GM21367 (cell line): Measurements from ENCODE around the gene MOB2.

Source experiments
- ATAC-seq: cut with Tn5 transposase; IDR thresholded peaks from one replicate; pipeline ENCODE4 v1.9.1; 2021; ENCODE audit not compliant: unreplicated experiment

The MOB2 gene, protein sequence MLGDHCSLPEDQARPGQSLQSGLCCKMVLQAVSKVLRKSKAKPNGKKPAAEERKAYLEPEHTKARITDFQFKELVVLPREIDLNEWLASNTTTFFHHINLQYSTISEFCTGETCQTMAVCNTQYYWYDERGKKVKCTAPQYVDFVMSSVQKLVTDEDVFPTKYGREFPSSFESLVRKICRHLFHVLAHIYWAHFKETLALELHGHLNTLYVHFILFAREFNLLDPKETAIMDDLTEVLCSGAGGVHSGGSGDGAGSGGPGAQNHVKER

DNA sequence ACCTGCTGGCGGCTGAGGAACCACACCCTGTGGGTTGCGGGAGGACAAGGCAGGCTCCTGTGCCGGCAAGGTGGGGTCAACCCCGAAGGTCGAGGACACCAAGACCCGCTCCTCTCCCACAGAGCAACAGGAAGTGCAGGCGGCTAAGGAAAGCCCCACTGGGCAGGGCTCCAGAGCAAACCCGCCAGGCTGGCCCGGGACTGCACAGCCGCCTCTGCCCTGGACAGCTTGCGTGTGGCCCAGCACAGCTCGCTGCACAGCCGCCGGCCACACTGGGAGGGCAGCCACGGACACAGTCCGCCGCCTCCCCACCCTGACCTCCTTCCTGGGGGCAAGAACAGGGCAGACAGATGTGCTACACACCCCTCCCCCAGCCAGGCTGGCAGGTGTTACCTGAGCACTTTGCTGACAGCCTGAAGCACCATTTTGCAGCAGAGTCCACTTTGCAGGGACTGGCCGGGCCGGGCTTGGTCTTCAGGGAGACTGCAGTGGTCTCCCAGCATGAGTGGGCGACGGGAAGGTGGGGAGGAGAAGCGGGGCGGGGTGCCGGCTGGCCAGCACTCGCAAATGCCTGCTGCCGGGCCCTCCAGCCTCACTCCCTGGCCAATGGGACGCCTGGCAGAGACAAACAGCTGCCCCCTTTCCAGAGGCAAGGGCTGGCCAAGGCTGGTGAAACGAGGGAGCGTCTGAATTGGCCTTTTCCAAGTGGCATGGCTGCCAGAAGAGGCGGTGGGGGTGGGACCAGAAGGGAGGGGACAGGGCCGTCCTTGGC is at the start of gene MOB2:
Gene MOB2, minus strand, starts transcription at position 726 of the 772 bp plus-strand sequence. Its CDS starts 223 bp downstream, at position 503.
- no peak for ATAC-seq

DNA sequence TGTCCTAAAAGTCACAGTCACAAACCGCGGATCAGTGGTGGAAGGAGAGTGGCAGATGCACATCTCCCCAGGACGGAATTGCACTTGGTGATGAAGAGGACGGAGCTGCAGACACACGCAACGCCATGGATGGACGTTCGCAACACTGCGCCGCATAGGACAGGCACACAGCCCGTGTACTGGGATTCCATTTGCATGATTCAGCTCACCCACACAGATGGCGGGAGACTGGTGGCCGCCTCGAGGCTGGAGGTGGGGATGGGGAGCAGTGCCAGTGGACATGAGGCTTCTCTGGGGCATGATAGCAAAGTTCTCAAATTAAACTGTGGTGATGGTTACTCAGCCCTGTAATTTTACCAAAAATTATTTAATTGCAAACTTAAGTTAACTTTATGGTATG is 48.1 kb upstream of the MOB2 start:
- no peak for ATAC-seq

DNA sequence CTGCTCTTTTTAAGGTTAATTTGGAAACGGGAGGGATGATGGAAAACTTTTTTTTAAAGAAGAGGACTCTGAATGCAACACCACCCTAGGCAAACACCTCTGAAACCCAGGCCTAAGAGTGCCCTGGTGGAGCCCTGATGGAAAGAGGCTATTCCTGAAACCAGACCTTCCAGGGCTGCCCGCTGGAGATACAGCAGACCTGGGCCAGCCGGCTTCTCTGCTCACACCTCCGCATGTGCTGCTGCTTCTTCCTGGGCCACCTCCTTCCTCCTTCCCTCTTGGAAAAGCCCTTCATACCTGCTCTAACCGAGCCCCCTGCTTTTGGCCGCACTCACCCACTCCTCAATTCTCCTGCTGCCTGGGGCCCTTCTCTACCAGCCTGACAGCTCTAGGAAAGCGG is 47.6 kb upstream of the MOB2 start:
- ATAC-seq = no peak

DNA sequence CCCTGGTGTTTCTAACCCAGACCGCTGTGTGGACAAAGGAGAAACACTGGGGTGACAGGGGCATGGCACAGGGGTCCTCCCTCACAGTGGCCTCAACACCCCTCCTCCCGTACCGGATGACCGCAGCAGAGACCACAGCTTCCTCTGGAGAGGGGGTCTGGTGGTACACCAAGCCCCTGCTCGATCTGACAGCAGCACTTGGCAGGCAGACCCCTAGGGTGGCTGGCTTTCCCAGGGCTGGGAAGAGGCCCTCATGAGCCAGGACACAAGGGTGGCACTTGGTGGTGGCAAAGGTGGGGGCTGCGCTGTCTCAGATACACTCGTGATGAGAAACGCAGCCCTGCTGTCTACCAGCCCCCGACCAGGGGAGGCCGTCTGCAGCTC is 46.8 kb upstream of the MOB2 start:
- ATAC-seq = no peak

DNA sequence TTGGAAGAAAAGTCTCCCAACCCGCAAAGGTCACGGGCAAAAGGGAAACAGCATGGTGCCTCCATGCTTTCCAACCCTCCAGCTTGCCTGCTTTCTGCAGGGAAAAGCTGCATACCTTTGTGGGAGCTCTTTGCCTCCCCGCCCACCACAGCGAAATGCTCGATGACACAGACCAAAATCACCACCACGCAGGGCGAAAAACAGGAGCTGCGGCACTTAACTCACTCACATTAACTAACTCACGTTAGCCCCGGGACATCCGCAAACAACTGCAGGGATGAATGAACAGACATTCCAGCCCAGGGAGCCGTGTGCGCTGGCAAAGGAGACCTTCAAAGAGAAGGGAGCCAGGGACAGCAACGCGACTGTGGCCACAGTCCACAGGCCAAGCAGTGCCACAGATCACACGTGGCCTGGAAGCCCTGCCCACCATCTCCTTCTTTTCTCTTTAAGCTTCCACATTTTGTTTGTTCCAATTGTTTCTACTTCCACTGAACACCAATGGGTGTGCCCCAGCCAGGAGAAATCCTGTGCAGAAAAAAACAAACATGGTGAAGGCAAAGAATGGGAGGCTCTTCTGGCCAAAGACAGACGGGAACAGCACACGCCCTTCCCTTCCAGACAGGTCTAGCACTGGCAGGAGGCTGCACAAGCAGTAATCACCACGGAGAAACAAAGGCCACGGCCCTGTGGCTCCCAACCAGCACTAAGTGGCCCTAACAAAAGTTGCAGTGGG is 46.2 kb upstream of the MOB2 start:
- ATAC-seq = no peak

DNA sequence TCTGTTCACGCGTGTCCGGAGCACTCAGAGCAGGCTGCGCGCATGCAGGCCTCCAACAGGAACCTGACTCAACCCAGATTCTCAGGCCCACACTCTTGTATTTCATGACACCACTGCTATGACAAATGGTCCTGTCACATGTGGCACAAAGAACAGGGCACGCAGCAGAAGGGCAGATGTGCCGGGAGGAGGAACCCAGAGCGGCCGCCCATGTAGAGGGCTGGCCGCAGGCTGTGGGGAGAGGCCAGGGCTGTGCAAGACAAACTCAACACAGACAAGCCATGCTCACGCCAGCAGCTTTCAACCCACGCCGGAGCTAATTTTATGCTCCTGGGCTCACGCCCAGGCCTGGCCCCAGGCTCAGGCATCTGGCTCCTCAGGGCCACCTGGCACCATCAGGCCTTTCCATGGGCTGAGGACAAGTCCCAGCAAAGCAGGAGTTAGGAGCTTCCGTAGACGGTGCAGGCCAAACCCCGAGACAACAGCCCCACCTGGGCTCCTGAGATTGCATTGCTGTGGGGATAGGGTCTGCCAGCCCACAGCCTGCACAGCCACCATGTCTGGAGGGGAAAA is 45.5 kb upstream of the MOB2 start:
- ATAC-seq = no peak

DNA sequence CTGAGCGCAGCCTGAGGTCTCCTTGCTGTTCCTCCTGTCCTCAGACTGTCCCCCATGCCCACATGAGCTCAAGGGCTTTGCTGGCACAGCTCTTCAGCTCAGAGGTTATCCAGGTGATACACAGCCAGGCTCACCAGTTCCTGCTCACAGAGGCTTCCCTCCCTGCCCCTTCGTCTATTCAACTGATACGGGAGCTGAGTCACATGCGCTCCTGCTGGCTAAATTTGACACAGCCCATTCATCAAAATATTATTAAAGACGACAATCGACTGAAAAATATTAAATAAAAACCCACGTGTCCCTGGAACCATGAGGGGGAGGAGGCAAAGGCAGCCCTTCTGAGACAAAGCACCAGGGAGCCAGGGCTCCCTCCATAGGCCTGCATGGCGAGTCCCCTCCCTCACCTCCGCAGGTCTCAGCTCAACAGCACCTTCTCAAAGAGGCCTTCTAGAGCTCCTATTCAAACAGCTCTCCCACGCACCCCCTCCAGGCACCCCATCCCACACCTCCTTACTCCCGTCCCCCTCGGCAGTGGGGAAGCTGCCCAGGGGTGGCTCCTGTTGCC is 45.0 kb upstream of the MOB2 start:
- no peak for ATAC-seq

DNA sequence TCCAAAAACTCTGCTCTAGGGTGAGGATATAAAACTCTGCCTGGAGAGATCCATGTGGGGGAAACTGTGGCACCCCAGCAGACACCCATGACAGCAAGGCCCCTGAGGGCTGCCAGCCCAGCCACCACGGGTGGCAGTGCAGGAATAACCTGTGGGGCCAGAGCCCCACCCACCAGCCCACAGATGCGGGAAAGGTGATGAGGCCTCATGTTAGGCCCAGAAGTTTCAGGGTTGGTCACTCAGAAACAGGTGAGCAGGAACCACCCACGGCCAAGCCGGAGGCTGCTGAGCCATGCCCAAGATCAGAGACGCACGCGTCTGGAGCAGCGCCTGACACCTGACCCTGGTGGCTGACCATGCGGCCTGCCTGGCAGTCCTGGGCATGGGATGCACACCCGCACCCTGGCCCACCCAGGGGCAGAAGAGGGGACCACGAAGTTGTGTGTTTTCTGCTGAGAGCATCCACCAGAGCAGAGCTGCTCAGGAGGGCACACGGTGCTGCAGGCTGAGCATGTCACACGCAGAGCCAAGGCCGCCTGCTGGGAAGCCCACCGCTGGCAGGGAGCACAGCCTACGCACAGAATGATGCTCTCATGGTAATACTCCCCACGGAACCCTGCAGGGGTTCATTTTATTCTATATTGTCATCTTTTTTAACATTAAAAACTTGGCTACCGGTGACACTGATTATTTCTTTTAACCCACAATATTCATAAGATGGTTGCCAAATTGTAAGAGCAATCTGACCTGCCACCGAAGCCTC is 44.3 kb upstream of the MOB2 start:
- ATAC-seq = no peak

DNA sequence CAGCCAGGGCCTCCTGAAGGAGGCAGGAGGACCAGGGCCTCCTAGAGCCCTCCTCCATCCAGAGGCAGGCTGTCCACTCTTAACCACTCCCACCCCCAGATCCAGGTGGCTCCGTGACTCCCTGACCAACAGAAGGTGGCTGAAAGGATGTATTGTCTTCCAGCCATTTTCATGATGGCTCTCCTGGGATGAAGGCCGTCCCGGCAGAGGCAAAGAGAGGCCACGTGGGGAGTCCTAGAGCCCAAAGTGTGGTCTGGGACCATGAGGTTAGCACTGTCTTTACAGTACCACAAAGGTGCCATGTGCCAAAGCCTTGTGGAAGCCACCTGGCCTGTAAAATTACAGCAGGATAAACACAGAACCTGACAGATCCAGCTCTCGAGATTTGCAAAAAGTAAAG is 43.2 kb upstream of the MOB2 start:
- no peak for ATAC-seq

DNA sequence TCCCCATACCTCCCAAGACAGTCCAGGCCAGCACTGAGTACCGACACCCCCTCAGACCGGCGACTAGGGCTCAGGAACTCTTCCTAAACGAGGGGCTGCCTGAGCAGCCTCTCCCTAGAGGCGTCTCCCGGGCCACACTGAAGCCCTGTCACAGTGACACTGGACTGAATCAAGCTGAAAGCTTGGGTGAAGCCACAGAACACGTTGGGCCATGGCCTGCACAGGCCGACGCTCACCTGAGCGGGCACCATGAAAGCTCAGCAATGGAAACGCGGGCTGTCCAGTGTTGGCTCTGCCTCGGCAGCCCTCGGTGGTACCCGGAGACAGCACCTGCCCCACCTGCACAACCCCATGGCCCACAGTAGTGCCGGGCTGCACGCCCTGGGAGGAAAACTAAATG is 42.7 kb upstream of the MOB2 start:
- ATAC-seq = no peak

DNA sequence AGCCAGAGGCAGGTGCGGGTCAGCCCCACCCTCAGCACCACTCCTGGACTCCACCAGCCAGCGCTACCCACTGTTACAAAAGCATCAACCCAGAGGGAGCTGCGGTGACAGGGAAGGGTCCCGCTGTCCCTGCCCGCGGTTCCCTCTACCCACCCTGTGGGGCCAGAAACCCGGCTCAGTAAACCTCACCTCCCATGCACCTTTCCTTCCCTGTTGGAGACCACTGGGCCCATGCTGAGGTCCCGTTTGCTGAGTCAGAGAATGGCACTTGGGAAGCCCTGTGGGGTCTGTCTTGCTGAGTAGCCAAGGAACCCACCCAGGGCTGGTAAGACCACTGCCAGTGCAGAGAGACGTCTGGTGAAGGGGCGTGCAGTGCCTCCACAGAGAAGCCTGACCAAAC is 42.1 kb upstream of the MOB2 start:
- ATAC-seq = no peak

DNA sequence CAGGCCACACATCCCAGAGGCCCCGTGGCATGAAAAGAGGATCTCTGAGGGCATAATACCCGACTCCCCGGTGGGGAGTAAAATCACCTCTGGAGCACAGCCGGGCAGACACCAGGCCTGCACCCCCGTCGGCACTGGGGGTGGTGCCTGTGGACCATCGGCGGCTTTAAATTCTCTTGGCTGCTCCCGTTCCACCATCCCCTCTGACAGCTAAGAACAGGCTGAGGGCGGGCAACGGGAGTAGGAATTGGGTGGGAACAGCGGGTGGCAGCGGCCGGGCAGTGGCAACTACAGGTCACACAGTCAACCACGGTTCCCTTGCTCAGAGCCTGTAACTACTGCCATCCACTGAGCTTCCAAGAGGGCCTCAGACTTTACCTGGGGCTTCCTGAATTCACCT is 40.2 kb upstream of the MOB2 start:
- no peak for ATAC-seq

DNA sequence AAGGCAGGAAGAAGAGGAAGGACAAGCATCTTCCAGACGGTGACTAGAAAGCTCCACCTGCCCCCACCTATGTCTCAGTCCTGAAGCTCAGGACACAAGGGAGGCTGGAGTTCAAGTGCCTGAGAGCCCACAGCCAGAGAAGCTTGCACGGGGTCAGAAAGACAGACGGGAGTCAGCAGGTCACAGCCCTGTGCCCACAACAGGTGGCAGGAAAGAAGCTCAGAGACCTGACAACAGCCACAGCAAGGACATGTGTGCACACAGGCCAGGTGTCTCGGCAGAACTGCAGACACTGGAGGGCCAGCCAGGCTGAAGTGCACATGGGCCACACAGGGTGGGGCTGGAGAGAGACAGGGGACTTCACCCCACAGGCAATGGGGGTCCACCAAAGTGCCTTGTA is 37.2 kb upstream of the MOB2 start:
- no peak for ATAC-seq

DNA sequence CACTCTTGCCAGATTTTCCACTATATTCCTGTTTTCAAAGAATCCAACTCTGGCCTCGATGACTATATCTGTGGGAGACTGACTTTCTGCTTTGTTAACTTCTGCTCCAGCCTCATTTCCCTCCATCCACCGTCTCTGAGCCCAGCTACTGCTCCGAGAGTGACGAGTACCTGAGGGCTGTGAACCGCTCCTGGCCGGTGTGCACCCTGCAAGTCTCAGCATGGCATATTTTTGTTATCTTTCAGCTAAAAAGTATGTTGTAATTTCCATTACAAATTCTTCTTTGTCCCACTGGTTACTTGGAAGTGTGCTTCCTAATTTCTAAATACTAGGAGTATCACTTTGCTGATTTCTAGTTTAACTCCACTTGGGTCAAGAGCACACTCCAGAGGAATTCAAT is 36.5 kb upstream of the MOB2 start:
- ATAC-seq = no peak

DNA sequence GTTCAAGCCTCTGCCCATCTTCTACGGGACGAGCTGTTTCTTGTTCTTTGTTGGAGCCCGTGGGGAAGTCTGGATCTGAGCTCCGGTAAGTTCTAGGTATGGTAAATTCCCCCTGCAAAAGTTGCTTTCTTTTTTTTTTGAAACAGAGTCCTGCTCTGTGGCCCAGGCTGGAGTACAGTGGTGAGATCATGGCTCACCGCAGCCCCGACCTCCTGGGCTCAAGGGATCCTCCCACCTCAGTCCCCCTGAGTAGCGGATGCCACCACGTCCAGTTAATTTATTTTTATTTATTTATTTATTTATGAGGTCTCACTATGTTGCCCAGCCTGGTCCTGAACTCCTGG is 35.5 kb upstream of the MOB2 start:
- peak; percentile 1 for ATAC-seq

DNA sequence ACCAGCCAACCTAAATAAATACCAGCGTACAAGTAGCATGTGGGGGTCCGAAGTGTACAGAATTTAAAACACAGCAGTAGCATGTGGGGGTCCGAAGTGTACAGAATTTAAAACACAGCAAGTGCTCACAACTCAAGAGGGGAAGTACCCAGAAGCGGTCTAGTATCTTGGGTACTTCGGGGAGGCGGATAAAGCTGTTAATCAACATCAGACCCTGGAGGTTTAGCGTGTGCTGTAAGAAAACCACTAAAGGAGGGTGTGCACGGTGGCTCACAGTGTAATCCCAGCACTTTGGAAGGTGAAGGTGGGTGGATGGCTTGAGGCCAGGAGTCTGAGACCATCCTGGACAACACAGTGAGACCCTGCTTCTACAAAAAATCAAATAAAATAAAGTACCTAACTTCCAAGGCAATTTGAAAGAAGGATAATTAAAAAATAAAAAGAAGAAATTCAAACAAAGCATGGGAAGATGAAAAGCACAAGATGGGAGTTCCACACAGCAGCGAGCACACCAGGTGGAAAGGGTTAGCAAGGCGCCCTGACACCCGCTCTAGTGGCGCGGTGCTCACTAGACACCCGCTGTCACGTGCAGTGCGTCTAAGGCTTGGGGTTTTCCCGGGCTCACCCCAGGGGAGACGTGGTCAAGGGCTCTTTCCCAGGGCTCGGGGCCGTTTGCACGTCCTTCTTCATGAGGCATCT is 35.0 kb upstream of the MOB2 start:
- peak; percentile 66 for ATAC-seq

DNA sequence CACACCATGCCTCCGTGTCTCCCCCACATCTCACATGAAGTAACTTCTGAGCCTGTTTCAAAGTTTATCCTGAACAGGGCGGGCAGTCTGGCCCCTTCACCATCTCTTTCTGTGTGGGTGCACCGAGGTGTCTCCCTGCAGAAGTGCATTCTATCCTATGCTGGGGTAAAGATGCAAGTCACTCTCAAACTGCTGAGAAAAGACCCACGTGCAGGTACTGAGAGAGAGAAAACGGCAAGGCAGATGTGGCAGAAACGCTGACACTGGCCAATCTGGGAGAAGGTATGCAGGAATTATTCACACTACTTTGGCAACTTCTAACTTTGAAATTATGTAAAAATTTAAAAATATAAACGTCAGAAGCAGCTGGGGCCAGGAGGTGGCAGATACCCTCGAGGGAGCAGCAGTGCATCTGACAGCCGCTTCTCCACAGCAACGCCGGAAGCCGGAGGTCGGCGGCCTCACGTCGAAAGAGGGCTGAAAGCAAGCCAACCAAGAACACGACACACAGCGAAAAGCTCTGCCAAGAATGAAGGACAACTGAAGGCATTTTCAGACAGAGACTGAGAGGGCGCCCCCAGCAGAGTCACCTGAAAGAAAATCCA is 34.2 kb upstream of the MOB2 start:
- ATAC-seq = no peak

DNA sequence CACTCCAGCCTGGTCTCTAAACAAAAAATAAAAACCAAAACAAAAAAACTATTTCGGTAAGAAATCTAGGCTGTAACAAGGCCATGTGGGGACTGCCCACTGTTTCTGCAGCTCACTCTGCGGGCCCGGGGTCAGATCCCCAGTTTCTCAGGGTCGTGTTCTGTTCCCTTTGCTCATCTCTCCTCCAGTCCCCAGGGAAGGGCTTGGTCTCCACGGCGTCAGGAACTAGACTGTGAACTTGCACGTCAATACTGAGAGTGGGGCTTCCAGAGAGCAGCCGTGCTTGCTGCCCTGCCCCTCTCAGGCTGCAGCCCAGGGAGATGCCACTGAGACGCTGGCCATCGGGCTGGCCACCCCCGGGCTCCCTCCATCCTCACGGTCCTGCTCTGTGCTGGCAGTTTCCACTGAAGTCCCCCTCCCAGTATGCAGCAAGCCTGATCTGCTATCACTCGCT is 33.7 kb upstream of the MOB2 start:
- no peak for ATAC-seq
